HG03558 (cell line): ENCODE data around the gene SLC6A5.

Experiments
- ATAC-seq: cut with Tn5 transposase; IDR thresholded peaks from one replicate; pipeline ENCODE4 v1.9.1; 2021; ENCODE audit warnings: moderate number of reproducible peaks; ENCODE audit not compliant: unreplicated experiment; ENCODE audit errors: extremely low read depth

The SLC6A5 gene

DNA sequence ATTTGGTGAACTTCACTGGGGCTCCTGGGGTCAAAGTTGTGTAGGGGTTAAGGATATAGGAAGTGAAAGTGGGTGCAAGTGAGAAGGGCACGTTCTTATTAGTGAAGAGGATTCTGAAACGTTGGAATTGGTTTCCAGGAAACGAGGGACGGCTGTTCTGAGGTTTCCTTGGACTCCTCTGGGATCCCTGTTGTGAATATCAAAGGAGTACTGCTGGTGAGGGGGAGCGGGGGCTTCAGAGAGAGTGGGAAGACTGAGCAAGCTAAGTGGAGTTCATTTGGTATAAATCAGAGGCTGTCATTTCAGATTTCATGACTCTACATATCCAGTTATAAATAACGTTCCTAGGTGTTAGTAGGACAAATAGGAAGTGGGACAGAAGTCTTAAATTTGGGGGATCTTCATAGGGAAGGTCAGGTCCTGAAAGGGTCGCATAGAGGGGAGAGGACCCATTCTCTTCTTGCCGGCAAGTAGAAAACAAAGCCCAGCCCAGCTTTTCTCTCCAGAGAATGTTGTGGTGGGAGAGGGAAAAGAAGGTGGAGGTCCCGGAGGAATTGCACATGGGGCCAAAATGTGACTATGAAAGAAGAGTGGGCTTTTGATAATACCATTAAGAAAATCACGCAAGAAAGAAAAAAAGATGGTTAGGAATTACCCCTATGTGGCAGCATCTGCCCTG lies 68.9 kb downstream of the SLC6A5 start:
- no peak for ATAC-seq

DNA sequence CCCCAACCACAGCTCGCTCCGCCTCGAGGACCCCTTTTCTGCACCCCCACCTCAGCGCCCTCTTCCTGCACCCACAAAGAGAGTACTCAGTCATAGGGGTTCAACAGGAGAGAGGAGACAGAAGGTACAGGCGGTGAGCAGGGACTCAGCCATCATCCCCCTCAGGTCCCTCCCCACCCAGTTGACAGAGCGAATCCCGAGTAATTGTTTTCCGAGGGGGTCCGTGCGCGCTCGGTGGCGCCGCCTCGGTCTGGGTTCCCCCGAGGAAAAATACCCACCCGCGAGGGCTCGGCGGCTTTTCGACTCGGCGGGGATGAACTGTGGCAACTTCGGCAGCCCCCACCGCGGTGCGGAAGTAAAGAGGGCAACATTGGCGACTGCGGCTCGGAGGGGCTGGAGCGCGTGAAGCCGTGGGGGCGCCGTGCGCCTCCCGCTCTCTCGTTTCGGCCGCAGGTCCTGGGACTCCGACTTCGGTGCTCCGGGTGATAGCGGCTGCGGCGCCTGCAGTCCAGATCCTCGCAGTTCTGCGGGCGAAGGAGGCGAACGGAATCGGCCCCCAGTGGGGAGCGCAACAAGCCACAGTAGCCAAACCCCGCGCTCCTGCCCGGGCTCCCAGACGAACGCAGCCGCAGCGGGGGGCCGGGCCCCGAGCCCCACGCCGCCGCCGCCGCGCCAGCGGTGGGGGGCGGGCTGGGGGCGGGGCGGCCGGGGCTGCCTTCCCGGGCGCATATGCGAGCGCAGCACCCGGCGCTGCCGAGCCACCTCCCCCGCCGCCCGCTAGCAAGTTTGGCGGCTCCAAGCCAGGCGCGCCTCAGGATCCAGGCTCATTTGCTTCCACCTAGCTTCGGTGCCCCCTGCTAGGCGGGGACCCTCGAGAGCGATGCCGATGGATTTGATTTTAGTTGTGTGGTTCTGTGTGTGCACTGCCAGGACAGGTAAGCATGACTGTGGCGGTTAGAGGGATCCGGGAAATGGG lies 69.7 kb downstream of the SLC6A5 start, which contains the start of gene NELL1:
TSS of gene NELL1 (plus strand) at position 743 of the 976 bp plus-strand sequence.
- ATAC-seq: no peak

DNA sequence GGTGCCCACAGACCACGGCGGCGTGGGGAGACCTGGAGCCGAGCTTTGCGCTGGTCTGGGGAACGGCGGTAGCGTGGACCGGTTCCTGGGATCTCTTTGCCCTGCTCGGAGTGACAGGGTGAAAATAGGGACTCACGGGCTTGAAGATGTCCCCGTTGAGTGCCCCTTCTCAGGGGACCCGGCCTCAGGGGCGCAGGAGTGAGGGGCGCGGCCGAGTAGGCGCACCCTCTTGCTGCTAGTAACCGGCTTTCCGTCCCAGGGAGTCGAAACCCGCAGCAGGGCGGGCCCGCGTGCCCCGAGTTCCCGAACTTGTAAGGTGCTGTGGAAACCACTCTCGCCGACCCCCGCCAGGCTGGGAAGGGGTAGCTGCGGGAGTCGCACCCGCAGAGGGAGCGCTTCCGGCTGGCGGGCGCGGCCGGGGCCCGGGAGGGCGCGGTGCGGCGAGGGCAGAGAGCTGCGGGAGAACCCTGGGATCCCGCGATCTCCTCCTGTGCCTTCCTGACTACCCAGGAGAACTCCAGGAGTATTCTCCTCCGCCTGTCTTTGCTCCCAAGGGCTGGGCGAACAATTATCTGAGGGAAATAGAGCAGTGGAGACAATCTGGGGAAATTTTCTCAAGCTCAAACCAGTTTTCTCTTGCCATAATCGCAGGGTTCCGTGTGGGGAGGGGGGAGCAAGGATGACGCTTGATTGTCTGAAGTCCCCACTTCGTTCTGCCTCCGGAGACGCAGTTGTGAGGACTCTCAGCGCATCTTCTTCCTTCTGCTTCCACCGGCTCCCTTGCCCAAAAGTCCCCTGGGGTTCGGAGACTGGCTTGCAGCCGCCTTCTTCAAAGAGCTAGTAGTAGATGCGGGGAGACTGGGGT lies 70.6 kb downstream of the SLC6A5 start:
- ATAC-seq: no peak

DNA sequence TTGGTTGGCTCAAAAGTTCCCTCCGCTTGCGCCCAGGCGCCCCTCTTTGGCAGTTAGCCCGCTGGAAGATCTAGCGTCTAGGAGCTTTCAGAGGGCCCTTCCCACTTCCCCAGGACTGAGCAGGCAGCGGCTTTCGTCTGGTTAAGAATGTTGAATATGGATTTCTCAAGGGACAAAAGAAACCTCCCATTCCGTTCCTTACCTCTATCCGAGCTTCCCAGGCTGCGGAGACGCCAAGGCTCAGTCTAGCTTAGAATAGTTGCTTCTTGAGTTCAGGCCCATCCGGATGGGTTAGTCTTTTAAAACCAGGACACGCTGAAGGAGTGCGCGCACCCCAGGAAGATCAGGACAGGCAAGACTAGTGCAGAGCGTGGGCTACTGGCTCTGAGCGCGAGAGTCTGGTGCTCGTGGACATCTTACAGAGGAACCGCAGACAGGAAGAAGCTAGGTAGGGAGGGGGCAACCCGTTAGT lies 71.6 kb downstream of the SLC6A5 start:
- no peak for ATAC-seq

DNA sequence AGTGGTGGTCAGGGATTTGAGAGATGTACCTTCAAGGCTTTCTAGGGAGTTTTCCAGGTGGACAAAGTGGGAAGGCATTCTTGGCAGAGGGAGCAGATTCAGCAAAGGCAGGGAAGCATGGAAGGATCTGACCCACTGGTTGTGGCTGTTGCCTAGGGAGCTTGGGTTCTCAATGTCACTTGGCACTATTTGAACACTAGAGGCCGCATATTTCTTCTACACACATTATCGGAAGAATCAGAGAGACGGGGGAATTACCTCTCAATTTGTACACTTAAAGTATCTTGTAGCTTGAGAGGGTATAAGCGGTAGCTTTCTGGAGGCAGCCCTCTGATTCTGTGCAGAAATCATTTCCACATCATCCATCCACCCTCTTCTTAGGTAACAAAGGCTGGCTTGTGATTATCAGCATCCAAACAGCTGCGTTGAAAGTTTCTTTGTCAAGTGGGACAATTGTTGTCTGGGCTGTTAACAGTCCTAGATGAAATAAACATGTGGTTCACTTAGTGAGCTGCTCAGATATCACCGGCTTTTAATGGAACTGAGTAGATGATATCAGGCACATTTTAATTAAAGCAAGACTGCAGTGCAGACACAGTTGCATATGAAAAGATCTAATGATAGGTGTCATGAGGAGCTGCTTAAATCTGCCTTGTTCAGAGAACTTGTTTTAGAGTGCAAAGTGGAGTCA lies 72.6 kb downstream of the SLC6A5 start:
- ATAC-seq: no peak

DNA sequence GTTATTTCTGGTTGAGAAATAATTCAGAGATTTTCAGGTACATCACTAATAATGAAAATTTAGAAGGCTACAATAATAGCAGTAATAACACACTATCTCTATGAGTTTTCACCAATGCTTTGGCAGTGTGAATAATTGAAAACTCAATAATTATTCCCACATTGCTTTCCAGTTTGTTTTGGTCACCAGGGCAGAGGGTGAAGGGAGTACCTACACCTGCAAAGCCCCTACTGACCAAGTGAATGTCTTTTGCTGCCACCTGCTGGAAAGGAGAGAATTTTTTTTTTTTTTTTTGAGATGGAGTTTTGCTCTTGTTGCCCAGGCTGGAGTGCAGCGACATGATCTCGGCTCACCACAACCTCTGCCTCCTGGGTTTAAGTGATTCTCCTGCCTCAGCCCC lies 73.2 kb downstream of the SLC6A5 start:
- ATAC-seq: no peak

DNA sequence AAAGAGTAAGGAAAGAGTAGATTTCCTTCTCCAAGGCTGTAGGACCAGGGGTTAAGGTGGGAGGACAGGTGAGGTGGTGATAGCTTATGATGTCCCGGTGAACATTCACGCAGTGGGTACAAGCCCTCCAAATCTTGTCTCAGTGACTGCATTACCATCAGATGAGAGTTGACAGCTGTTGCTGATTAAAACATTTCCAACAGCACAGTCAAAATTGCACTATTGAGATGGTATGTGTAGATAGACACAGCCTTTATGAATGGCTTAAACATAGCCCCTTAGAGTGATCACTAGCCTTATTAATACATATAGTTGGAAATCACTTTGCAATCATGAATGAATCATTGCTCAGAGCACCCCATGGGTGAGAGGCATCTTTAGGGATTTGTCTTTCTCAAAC lies 77.2 kb downstream of the SLC6A5 start:
- ATAC-seq: no peak

DNA sequence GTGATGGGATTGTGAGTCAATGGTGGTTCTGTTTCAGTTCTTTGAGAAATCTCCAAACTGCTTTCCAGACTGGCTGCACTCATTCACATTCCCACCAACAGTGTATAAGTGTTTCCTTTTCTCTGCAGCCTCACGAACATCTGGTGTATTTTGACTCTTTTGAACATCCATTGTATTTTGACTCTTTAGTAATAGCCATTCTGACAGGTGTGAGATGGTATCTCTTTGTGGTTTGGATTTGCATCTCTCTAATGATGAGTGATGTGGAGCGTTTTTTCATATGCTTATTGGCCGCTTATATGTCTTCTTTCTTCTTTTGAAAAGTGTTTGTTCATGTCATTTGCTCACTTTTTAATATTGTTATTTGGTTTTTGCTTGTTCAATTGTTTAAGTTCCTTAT lies 89.4 kb downstream of the SLC6A5 start:
- no peak for ATAC-seq

DNA sequence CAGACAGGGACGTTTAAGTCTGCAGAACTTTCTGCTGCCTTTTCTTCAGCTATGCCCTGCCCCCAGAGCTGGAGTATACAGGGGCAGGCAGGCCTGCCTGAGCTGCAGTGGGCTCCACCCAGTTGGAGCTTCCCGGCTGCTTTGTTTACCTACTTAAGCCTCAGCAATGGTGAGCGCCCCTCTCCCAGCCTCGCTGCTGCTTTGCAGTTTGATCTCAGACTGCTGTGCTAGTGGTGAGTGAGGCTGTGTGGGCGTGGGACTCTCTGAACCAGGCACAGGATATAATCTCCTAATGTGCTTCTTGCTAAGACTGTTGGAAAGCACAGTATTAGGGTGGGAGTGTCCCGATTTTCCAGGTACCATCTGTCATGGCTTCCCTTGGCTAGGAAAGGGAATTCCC lies 108.5 kb downstream of the SLC6A5 start:
- ATAC-seq: no peak
